Endothelial cell of umbilical vein (primary cell): ENCODE results near the gene TBL1Y. TPM values are rescaled to one million over a fixed set of nuclear protein-coding genes. Genes with fewer than 3 reads are reported as not detected.
"Not testable (repeated sequence)": the region's sequence is repeated elsewhere in the genome, so short reads cannot be mapped to it uniquely, and the experiment has no call there.

Source experiments
- BruUV-seq: library from RNA; stranded (reverse); fragments of 400-500 nt; replicated peaks from 2 replicates; lab custom pipeline; 2021; lab: Mats Ljungman, UMichigan
- CTCF ChIA-PET: fragments of 300-600, 350-600 bp; sonication (Branson Sonifier 250); formaldehyde crosslinking; loops from one replicate; lab custom pipeline; 2021; ENCODE audit warnings: antibody characterized with exemption, inconsistent platforms; lab: Charles Lee
- POLR2A ChIA-PET: fragments of 300-600, 350-600 bp; sonication (Branson Sonifier 250); formaldehyde crosslinking; loops from one replicate; lab custom pipeline; 2021; ENCODE audit warnings: antibody characterized with exemption, inconsistent platforms; lab: Charles Lee
- DNase-seq: peaks from one replicate; pipeline ENCODE4 v3.0.0-alpha.2; 2011; ENCODE audit warnings: low read depth, low spot score
- FAIRE-seq: peaks from 2 replicates; lab custom pipeline; 2011; peaks lifted over from hg19 to GRCh38; lab: Jason Lieb, UNC
- H2AFZ ChIP-seq: 2 replicates; pipeline ENCODE4 v1.6.0; 2012; ENCODE audit warnings: low read depth, low read length, control low read depth, inconsistent platforms
- H3K27ac ChIP-seq: 2 replicates; pipeline ENCODE4 v1.5.1; 2011; ENCODE audit warnings: low read depth, mild to moderate bottlenecking, control low read depth, low read length, moderate library complexity; ENCODE audit not compliant: insufficient read depth
- H3K27me3 ChIP-seq, 2 experiments: 2 replicates each; pipeline versions ENCODE4 v1.6.0 to v1.6.1; 2011; ENCODE audit warnings: low read length in 2 of 2, mixed read lengths in 1 of 2; ENCODE audit not compliant: control insufficient read depth in 2 of 2, insufficient read depth in 2 of 2
- H3K36me3 ChIP-seq, 2 experiments: 2 replicates in 1 of 2; 3 replicates in 1 of 2; pipeline ENCODE4 v1.5.1; 2011; ENCODE audit warnings: low read length in 2 of 2, mild to moderate bottlenecking in 1 of 2, moderate library complexity in 1 of 2; ENCODE audit not compliant: control insufficient read depth in 2 of 2, insufficient read depth in 2 of 2; ENCODE audit errors: extremely low read depth in 1 of 2
- H3K4me1 ChIP-seq: 3 replicates; pipeline ENCODE4 v1.5.1; 2011; ENCODE audit warnings: mild to moderate bottlenecking, low read length; ENCODE audit not compliant: control insufficient read depth, insufficient read depth; ENCODE audit errors: extremely low read depth
- H3K4me2 ChIP-seq: 2 replicates; pipeline ENCODE4 v1.6.1; 2011; ENCODE audit warnings: low read length, control low read depth, mixed read lengths; ENCODE audit not compliant: insufficient read depth
- H3K4me3 ChIP-seq, 3 experiments: fragments of 200-600 bp in 1 of 3; sonication (generic), shearing (Covaris generic) in 1 of 3; replicated peaks in 1 of 3; 2 replicates each; pipeline ENCODE4 v1.5.1; 2011 to 2016; ENCODE audit warnings: control low read depth in 3 of 3, low read length in 3 of 3, mild to moderate bottlenecking in 2 of 3, inconsistent platforms in 1 of 3, low read depth in 1 of 3, moderate library complexity in 1 of 3; ENCODE audit not compliant: insufficient read depth in 1 of 3
- H3K79me2 ChIP-seq: 2 replicates; pipeline ENCODE4 v1.6.0; 2012; ENCODE audit warnings: low read length, inconsistent platforms; ENCODE audit not compliant: control insufficient read depth, insufficient read depth
- H3K9ac ChIP-seq: replicated peaks from 2 replicates; pipeline ENCODE3; 2011; ENCODE audit warnings: low read length, control low read depth; ENCODE audit not compliant: insufficient read depth; ENCODE audit errors: extremely low read depth
- H3K9me1 ChIP-seq: replicated peaks from 3 replicates; pipeline ENCODE4 v1.6.0; 2011; ENCODE audit warnings: mild to moderate bottlenecking, low read length; ENCODE audit not compliant: control insufficient read depth, insufficient read depth; ENCODE audit errors: extremely low read depth
- H3K9me3 ChIP-seq: replicated peaks from 2 replicates; pipeline ENCODE4 v1.5.1; 2012; ENCODE audit warnings: low read length, inconsistent platforms; ENCODE audit not compliant: control insufficient read depth, insufficient read depth
- H4K20me1 ChIP-seq: replicated peaks from 2 replicates; pipeline ENCODE3; 2011; ENCODE audit warnings: mild to moderate bottlenecking, low read length; ENCODE audit not compliant: control insufficient read depth, insufficient read depth; ENCODE audit errors: extremely low read depth
- FOS ChIP-seq: IDR thresholded peaks from 2 replicates; pipeline ENCODE4 v1.6.1; 2011; ENCODE audit warnings: mild to moderate bottlenecking, low read length, moderate library complexity, borderline replicate concordance; ENCODE audit not compliant: insufficient read depth
- GATA2 ChIP-seq: IDR thresholded peaks from 2 replicates; pipeline ENCODE4 v1.7.0; 2011; ENCODE audit warnings: low read depth, mild to moderate bottlenecking, moderate library complexity, mixed read lengths, low read length; ENCODE audit not compliant: insufficient read length, insufficient read depth
- JUN ChIP-seq: IDR thresholded peaks from 2 replicates; pipeline ENCODE4 v1.6.1; 2011; ENCODE audit warnings: borderline replicate concordance, low read depth; ENCODE audit not compliant: insufficient read length, insufficient read depth
- MYC ChIP-seq: IDR thresholded peaks from one replicate; pipeline ENCODE4 v1.6.1; 2011; ENCODE audit warnings: mild to moderate bottlenecking, low read depth, low read length
- POLR2AphosphoS5 ChIP-seq: IDR thresholded peaks from 2 replicates; pipeline ENCODE4 v1.6.1; 2012; ENCODE audit warnings: low read depth, mild to moderate bottlenecking, control low read depth, low read length, moderate library complexity; ENCODE audit not compliant: insufficient read depth
- dilution Hi-C: fragments of 300-500 bp; cut with MboI; formaldehyde crosslinking; loops from one replicate; pipeline ENCODE4 v1.15.0; 2019; ENCODE audit warnings: low sequenced_read_pairs; ENCODE audit not compliant: extremely low pct_ligation_motif_present
- intact Hi-C: fragments of 100-400 bp; cut with micrococcal nuclease; formaldehyde crosslinking; loops from one replicate; pipeline ENCODE4 v1.10.0; 2022
- polyA plus RNA-seq, 4 experiments: library from polyadenylated mRNA; depleted of rRNA in 3 of 4; stranded (reverse) in 3 of 4; unstranded in 1 of 4; fragments of >200 nt; gene quantifications; 2 replicates each; pipeline versions ENCODE4 v1.2.1 to v1.2.3, GENCODE V29; 2011 to 2012; ENCODE audit warnings: missing spikeins in 1 of 4
- total RNA-seq: library from RNA; stranded (reverse); gene quantifications from 2 replicates; pipeline ENCODE4 v1.2.3, GENCODE V29; 2021
- TF ChIP-seq, protein P1 (sequence below): IDR thresholded peaks from 2 replicates; pipeline ENCODE4 v1.6.1; 2011; ENCODE audit not compliant: insufficient read depth, insufficient read length

Gene TBL1Y
- total and polyA plus RNA-seq, 2 donors (not counting 3 experiments of a cell fraction or from before 2014, with no cell fraction given) = not detected

DNA sequence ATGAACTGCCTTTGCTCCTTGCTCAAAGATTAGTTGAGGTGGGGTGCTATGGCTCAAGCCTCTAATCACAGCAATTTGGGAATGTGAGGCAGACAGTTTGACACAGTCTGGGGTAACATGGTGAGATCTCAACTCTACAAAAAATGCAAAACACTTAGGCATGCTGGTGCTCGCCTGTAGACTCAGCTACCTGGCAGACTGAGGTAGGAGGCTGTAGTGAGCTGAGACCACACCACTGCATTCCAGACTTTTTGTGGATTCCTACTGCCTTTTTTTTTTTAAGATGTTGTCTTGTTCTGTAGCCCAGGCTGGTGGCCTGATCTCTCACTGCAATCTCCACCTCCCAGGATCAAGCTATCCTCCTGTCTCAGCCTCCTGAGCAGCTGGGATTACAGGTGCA, 2.9 kb upstream of the TBL1Y start:
- H2AFZ ChIP-seq = no peak overlapping the region
- H3K9ac ChIP-seq = no peak overlapping the region
- POLR2A ChIA-PET = no interaction called here
- FAIRE-seq (peak; percentile 15), DNase-seq (no peak)
- intact Hi-C loops = no loop called here
- dilution Hi-C loops = no loop called here
- H3K4me2 ChIP-seq = no peak overlapping the region
- no peaks in the 10 kb centered on the region for H3K9me3 ChIP-seq
- no peak for TF ChIP-seq POLR2AphosphoS5
- TF ChIP-seq JUN = no peak
- TF ChIP-seq, protein P1, sequence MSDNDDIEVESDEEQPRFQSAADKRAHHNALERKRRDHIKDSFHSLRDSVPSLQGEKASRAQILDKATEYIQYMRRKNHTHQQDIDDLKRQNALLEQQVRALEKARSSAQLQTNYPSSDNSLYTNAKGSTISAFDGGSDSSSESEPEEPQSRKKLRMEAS = no peak
- no peak for TF ChIP-seq MYC
- TF ChIP-seq GATA2 = no peak
- TF ChIP-seq FOS = no peak
- BruUV-seq = no TSS peak
- CTCF ChIA-PET = no interaction called here
- no peaks in the 10 kb centered on the region for H3K4me1 ChIP-seq
- no peaks in the 10 kb centered on the region for H3K27me3 ChIP-seq
- no peaks in the 10 kb centered on the region for H3K79me2 ChIP-seq
- H3K36me3 ChIP-seq = no peaks in the 10 kb centered on the region
- no peak overlapping the region for H3K4me3 ChIP-seq
- H3K27ac ChIP-seq = no peak overlapping the region
- no peaks in the 10 kb centered on the region for H4K20me1 ChIP-seq
- no peaks in the 10 kb centered on the region for H3K9me1 ChIP-seq

DNA sequence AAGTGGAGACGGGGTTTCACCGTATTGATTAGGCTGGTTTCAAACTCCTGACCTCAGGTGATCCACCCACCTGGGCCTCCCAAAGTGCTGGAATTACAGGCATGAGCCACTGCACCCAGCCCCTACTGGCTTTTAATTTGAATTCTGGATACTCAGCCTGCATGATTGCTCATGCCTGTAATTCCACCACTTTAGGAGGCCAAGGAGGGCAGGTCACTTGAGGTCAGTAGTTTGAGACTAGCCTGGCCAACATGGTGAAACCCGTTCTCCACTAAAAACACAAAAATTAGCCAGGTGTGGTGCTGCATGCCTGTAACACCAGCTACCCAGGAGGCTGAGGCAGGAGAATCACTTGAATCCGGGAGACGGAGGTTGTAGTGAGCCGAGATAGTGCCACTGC, 2.5 kb upstream of the TBL1Y start:
- BruUV-seq, FAIRE-seq, DNase-seq, H3K36me3 ChIP-seq, H4K20me1 ChIP-seq, H3K9ac ChIP-seq, H2AFZ ChIP-seq, H3K4me2 ChIP-seq, H3K9me3 ChIP-seq, intact Hi-C loops, dilution Hi-C loops, H3K4me3 ChIP-seq, H3K4me1 ChIP-seq, POLR2A ChIA-PET, H3K79me2 ChIP-seq, H3K9me1 ChIP-seq, H3K27me3 ChIP-seq, CTCF ChIA-PET, H3K27ac ChIP-seq: not testable (repeated sequence)
